NT2/D1 (cell line): ENCODE measurements around the gene TMEM131L.

Experiments
- SUZ12 ChIP-seq: IDR thresholded peaks from 2 replicates; pipeline ENCODE4 v1.6.1; 2011; ENCODE audit not compliant: insufficient read length, insufficient read depth; ENCODE audit errors: extremely low read depth
- YY1 ChIP-seq: IDR thresholded peaks from 2 replicates; pipeline ENCODE4 v1.6.1; 2011; ENCODE audit not compliant: insufficient read length, insufficient read depth
- ZNF274 ChIP-seq: IDR thresholded peaks from 2 replicates; pipeline ENCODE4 v1.6.1; 2011; ENCODE audit warnings: mild to moderate bottlenecking, low read depth, low read length

GRCh38 chr4:153646261-153646660 lies 180.1 kb downstream of the TMEM131L start:
- no peak for TF ChIP-seq YY1
- no peak for TF ChIP-seq ZNF274
- no peak for TF ChIP-seq SUZ12
